ENCODE data around the gene ADAMTS14. TPM values are rescaled to one million over a fixed set of nuclear protein-coding genes. Genes with fewer than 3 reads are reported as not detected.
"Not testable (repeated sequence)": the region's sequence is repeated elsewhere in the genome, so short reads cannot be mapped to it uniquely, and the experiment has no call there.

Gene ADAMTS14
- total RNA-seq, 1 experiment from 2014 or later, result 1.6 TPM

DNA sequence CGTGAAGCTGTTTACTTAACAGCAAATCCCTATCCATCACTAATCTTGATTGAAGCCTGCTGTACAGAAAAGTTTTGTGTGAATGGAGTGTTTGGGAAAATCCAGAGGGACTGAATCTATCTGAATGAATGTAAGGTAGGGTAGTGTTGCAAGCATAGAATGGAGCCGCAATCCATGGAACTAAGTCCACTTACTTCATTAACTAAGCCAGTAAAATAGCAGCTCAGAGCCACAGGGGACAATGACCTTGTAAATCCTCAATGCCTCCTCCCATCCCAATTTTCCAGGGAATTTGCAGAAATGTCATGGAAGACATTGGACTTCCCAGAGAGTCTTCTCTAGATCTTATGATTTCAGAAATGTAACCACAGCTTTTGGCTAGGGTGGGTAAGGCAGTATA, 97.7 kb downstream of the ADAMTS14 start:
- H3T11ph ChIP-seq (ENCODE audit: low read length), result no peak overlapping the region
- no peak overlapping the region for H3K27ac ChIP-seq (ENCODE audit: insufficient read length, low read depth, low read length)
- H4K5ac ChIP-seq (ENCODE audit: insufficient read length, low read depth, low read length), result no peak overlapping the region
- H3K27me3 ChIP-seq (ENCODE audit: insufficient read depth, low read length), result no peaks in the 10 kb centered on the region
- no peak overlapping the region for H3K18ac ChIP-seq (ENCODE audit: insufficient read length, low read depth, low read length)
- no CpG with 5 or more reads among the region's 2 CpGs for WGBS (ENCODE audit: extremely low coverage, insufficient read length, low lambda C conversion rate)
- no peaks in the 10 kb centered on the region for H3K79me2 ChIP-seq (ENCODE audit: insufficient read depth, low read length)
- H3K4me2 ChIP-seq (ENCODE audit: insufficient read depth, insufficient read length, low read length), result no peak overlapping the region
- Mint-ChIP-seq H3K4me1 (peaks cover 0 to 3% of the 10 kb centered on the region in 2 experiments; a peak in 1 of 4 replicates), H3K36me3 (ENCODE audit: insufficient read depth in 1 of 3, low read depth in 3 of 3) (peaks cover 8 to 17% (median 17%) of the 10 kb centered on the region in 3 experiments; a peak in 6 of 7 replicates), H3K27me3 (ENCODE audit: low read depth) (peaks cover 4% of the 10 kb centered on the region), H3K9me3 (peaks cover 19 to 20% of the 10 kb centered on the region in 2 experiments), H3K27ac (no peak overlapping the region), H3K4me3 (no peak overlapping the region)
- H3K79me1 ChIP-seq (ENCODE audit: insufficient read depth, low read depth, low read length, poor library complexity, severe bottlenecking), result no peaks in the 10 kb centered on the region
- H4K8ac ChIP-seq (replicated peaks; ENCODE audit: insufficient read length, low read depth, low read length), result no peak overlapping the region
- no peak overlapping the region for H3K9ac ChIP-seq (ENCODE audit: extremely low read depth, insufficient read length, low read length)
- no peak overlapping the region for H3K23ac ChIP-seq (ENCODE audit: insufficient read length, low read depth, low read length)
- no peaks in the 10 kb centered on the region for H4K20me1 ChIP-seq (ENCODE audit: control insufficient read depth, insufficient read depth, insufficient read length)
- no peak overlapping the region for H2AK5ac ChIP-seq (ENCODE audit: insufficient read length, low read length)
- no peak overlapping the region for H4K91ac ChIP-seq (ENCODE audit: insufficient read length, low read depth, low read length)
- no peak overlapping the region for H2BK5ac ChIP-seq (ENCODE audit: insufficient read length, low read length)
- no peak overlapping the region for H2BK20ac ChIP-seq (ENCODE audit: low read depth, low read length, poor library complexity, severe bottlenecking)
- DNase-seq, result no peak
- H2BK12ac ChIP-seq (ENCODE audit: insufficient read length, low read depth, low read length), result no peak overlapping the region
- no peaks in the 10 kb centered on the region for H3K23me2 ChIP-seq (ENCODE audit: insufficient read length, low read depth, low read length, poor library complexity, severe bottlenecking)
- no peak overlapping the region for H2BK15ac ChIP-seq (ENCODE audit: low read depth, low read length)
- H2BK120ac ChIP-seq (ENCODE audit: low read depth, low read length, poor library complexity, severe bottlenecking), result no peak overlapping the region
- no peaks in the 10 kb centered on the region for H3K9me3 ChIP-seq (ENCODE audit: control insufficient read depth, low read depth, low read length)
- no peak overlapping the region for H3K56ac ChIP-seq (ENCODE audit: insufficient read length, low read depth, low read length)
- no peak overlapping the region for H3K14ac ChIP-seq (ENCODE audit: insufficient read depth, low read length)
- no peak overlapping the region for H2AFZ ChIP-seq (ENCODE audit: low read length)
- TF ChIP-seq, protein P1, sequence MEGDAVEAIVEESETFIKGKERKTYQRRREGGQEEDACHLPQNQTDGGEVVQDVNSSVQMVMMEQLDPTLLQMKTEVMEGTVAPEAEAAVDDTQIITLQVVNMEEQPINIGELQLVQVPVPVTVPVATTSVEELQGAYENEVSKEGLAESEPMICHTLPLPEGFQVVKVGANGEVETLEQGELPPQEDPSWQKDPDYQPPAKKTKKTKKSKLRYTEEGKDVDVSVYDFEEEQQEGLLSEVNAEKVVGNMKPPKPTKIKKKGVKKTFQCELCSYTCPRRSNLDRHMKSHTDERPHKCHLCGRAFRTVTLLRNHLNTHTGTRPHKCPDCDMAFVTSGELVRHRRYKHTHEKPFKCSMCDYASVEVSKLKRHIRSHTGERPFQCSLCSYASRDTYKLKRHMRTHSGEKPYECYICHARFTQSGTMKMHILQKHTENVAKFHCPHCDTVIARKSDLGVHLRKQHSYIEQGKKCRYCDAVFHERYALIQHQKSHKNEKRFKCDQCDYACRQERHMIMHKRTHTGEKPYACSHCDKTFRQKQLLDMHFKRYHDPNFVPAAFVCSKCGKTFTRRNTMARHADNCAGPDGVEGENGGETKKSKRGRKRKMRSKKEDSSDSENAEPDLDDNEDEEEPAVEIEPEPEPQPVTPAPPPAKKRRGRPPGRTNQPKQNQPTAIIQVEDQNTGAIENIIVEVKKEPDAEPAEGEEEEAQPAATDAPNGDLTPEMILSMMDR (conservative IDR thresholded peaks at IDR 0.05), result no peak
- H3K4ac ChIP-seq (ENCODE audit: low read depth, low read length), result no peak overlapping the region
- H3K4me1 ChIP-seq (ENCODE audit: insufficient read depth, low read length), result no peaks in the 10 kb centered on the region

DNA sequence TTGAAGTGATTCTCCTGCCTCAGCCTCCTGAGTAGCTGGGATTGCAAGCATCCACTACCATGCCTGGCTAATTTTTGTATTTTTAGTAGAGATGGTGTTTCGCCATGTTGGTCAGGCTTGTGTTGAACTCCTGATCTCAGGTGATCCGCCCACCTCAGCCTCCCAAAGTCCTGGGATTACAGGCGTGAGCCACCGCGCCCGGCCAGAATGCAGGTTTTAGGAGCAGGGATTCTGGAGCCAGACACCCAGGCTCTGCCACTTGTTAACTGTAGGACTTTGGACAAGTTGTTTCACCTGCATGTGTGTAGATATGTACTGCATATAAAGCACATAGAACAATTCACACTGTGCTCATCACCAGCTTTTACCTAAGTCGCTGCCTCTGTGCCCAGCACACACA, 98.2 kb downstream of the ADAMTS14 start:
- no CpG with 5 or more reads among the region's 7 CpGs for WGBS (ENCODE audit: extremely low coverage, insufficient read length, low lambda C conversion rate)
- H3K9ac ChIP-seq (ENCODE audit: extremely low read depth, insufficient read length, low read length); H3K4ac ChIP-seq (ENCODE audit: low read depth, low read length); H3T11ph ChIP-seq (ENCODE audit: low read length); H3K79me2 ChIP-seq (ENCODE audit: insufficient read depth, low read length); H4K5ac ChIP-seq (ENCODE audit: insufficient read length, low read depth, low read length); H2BK12ac ChIP-seq (ENCODE audit: insufficient read length, low read depth, low read length); H3K27me3 ChIP-seq (ENCODE audit: insufficient read depth, low read length); H2BK120ac ChIP-seq (ENCODE audit: low read depth, low read length, poor library complexity, severe bottlenecking); H3K4me2 ChIP-seq (ENCODE audit: insufficient read depth, insufficient read length, low read length); H2BK5ac ChIP-seq (ENCODE audit: insufficient read length, low read length); H3K27me3 Mint-ChIP-seq (ENCODE audit: low read depth); H3K23me2 ChIP-seq (ENCODE audit: insufficient read length, low read depth, low read length, poor library complexity, severe bottlenecking); H3K56ac ChIP-seq (ENCODE audit: insufficient read length, low read depth, low read length); H2AK5ac ChIP-seq (ENCODE audit: insufficient read length, low read length); H2BK20ac ChIP-seq (ENCODE audit: low read depth, low read length, poor library complexity, severe bottlenecking); H3K27ac Mint-ChIP-seq; H3K27ac ChIP-seq (ENCODE audit: insufficient read length, low read depth, low read length); H4K91ac ChIP-seq (ENCODE audit: insufficient read length, low read depth, low read length); DNase-seq; H3K18ac ChIP-seq (ENCODE audit: insufficient read length, low read depth, low read length); H3K23ac ChIP-seq (ENCODE audit: insufficient read length, low read depth, low read length); H3K4me1 Mint-ChIP-seq; H3K9me3 ChIP-seq (ENCODE audit: control insufficient read depth, low read depth, low read length); H4K20me1 ChIP-seq (ENCODE audit: control insufficient read depth, insufficient read depth, insufficient read length); H3K79me1 ChIP-seq (ENCODE audit: insufficient read depth, low read depth, low read length, poor library complexity, severe bottlenecking); H3K14ac ChIP-seq (ENCODE audit: insufficient read depth, low read length); H2AFZ ChIP-seq (ENCODE audit: low read length); H3K4me1 ChIP-seq (ENCODE audit: insufficient read depth, low read length); H4K8ac ChIP-seq (replicated peaks; ENCODE audit: insufficient read length, low read depth, low read length); H2BK15ac ChIP-seq (ENCODE audit: low read depth, low read length); H3K4me3 Mint-ChIP-seq: not testable (repeated sequence)
- Mint-ChIP-seq H3K36me3 (ENCODE audit: insufficient read depth in 1 of 3, low read depth in 3 of 3) (peaks cover 6 to 12% (median 12%) of the 10 kb centered on the region in 3 experiments; a peak in 6 of 7 replicates), H3K9me3 (peaks cover 14 to 15% of the 10 kb centered on the region in 2 experiments)
